SHP77 treated with DMSO at 0.1 percent for 48 hours (cell line): Measurements from ENCODE around the gene TMEM164.

Experiments used
- DNase-seq: peaks from one replicate; lab custom pipeline; 2025; lab: John Stamatoyannopoulos, UW

TMEM164 gene

GRCh38 chrX:110037178-110037577, 34.3 kb downstream of the TMEM164 start:
- no peak for DNase-seq

- DNase-seq: no peak
Measured at GRCh38 chrX:110038900-110039299, 36.0 kb downstream of the TMEM164 start.

- no peak for DNase-seq
Measured at GRCh38 chrX:110041980-110042379, 39.1 kb downstream of the TMEM164 start.

- DNase-seq: no peak
Measured at GRCh38 chrX:110042496-110042895, 39.6 kb downstream of the TMEM164 start.

- DNase-seq: no peak
Measured at GRCh38 chrX:110043506-110043905, 40.6 kb downstream of the TMEM164 start.

GRCh38 chrX:110044346-110045249, 41.7 kb downstream of the TMEM164 start:
- no peak for DNase-seq

- DNase-seq: no peak
Measured at GRCh38 chrX:110045421-110045820, 42.5 kb downstream of the TMEM164 start.

GRCh38 chrX:110046001-110046400, 43.1 kb downstream of the TMEM164 start:
- no peak for DNase-seq

GRCh38 chrX:110046971-110047370, 44.1 kb downstream of the TMEM164 start:
- DNase-seq: no peak

GRCh38 chrX:110049096-110049495, 46.2 kb downstream of the TMEM164 start:
- no peak for DNase-seq

- no peak for DNase-seq
Measured at GRCh38 chrX:110050386-110050785, 47.5 kb downstream of the TMEM164 start.

GRCh38 chrX:110050901-110051300, 48.0 kb downstream of the TMEM164 start:
- no peak for DNase-seq

GRCh38 chrX:110051559-110051958, 48.6 kb downstream of the TMEM164 start:
- DNase-seq: no peak

GRCh38 chrX:110052303-110052702, 49.4 kb downstream of the TMEM164 start:
- no peak for DNase-seq

GRCh38 chrX:110053453-110053852, 50.5 kb downstream of the TMEM164 start:
- no peak for DNase-seq

GRCh38 chrX:110055616-110056015, 52.7 kb downstream of the TMEM164 start:
- DNase-seq: no peak

- no peak for DNase-seq
Measured at GRCh38 chrX:110056419-110056818, 53.5 kb downstream of the TMEM164 start.

GRCh38 chrX:110059410-110059809, 56.5 kb downstream of the TMEM164 start:
- DNase-seq: no peak

- no peak for DNase-seq
Measured at GRCh38 chrX:110060317-110060716, 57.4 kb downstream of the TMEM164 start.

GRCh38 chrX:110060846-110061537, 58.1 kb downstream of the TMEM164 start:
- DNase-seq: no peak

GRCh38 chrX:110062919-110063318, 60.0 kb downstream of the TMEM164 start:
- DNase-seq: no peak

GRCh38 chrX:110066488-110067225, 63.7 kb downstream of the TMEM164 start:
- no peak for DNase-seq

- no peak for DNase-seq
Measured at GRCh38 chrX:110070970-110071369, 68.1 kb downstream of the TMEM164 start.
